ENCODE results near the gene FHOD3. TPM values are rescaled to one million over a fixed set of nuclear protein-coding genes. Genes with fewer than 3 reads are reported as not detected.

FHOD3 gene
- total and polyA plus RNA-seq, 9 of the 15 experiments (the other 6 are each of a cell fraction or from before 2014, with no cell fraction given): 0.11 TPM; not detected in 8

DNA sequence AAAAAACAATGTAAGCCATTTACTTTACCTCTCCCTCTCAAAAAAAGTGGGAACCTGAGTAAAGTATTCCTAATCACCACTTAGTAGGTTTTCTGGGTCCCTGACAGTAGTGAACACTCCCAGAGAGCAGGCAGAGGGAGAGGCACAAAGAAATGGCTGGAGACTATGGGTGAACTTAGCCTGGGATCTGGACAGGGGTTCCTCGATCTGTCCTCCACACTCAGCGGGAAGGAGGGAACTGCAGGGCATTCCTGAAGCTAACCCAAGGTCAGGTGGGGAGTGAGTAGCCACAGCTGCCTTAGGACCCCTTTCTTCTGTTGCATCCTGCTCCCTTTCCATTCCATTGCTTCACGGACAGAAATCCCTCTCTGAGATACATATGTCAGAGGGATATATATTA, 375.9 kb downstream of the FHOD3 start:
- Histone ChIP-seq H3K27me3 (ENCODE audit: control insufficient read depth in 2 of 2, insufficient read depth in 2 of 2, low read length in 2 of 2) (no peaks in the 10 kb centered on the region), H3K9me3 (replicated peaks; ENCODE audit: control insufficient read depth, insufficient read depth, low read depth, low read length) (no peaks in the 10 kb centered on the region), H3K79me2 (ENCODE audit: control insufficient read depth, insufficient read depth, low read length) (no peaks in the 10 kb centered on the region), H3K4me1 (replicated peaks in 1 of 2; ENCODE audit: control insufficient read depth in 2 of 2, insufficient read depth in 2 of 2, low read length in 2 of 2) (no peaks in the 10 kb centered on the region), H2AFZ (ENCODE audit: low read depth, low read length) (no peak overlapping the region), H3K27ac (ENCODE audit: extremely low read depth, low read depth, low read length) (no peak overlapping the region), H3K4me3 (no peak overlapping the region), H3K9ac (ENCODE audit: insufficient read depth in 1 of 2, low read depth in 2 of 2, low read length in 2 of 2) (no peak overlapping the region), H3K36me3 (ENCODE audit: control insufficient read depth, insufficient read depth, low read length) (no peaks in the 10 kb centered on the region), H4K20me1 (replicated peaks; ENCODE audit: control insufficient read depth, insufficient read depth, low read length) (no peaks in the 10 kb centered on the region), H3K9me1 (ENCODE audit: control insufficient read depth, insufficient read depth, low read length) (no peaks in the 10 kb centered on the region), H3K4me2 (ENCODE audit: insufficient read depth, low read length) (no peak overlapping the region)
- intact Hi-C loops (cut with micrococcal nuclease) (no loop called here), in situ Hi-C loops (cut with MboI) (no loop called here)
- BruUV-seq (replicated peaks): no TSS peak
- POLR2A ChIA-PET: no interaction called here
- CTCF ChIA-PET (ENCODE audit: low intra/inter-chr PET ratio): no interaction called here
- DNase-seq (ENCODE audit: extremely low read depth in 1 of 4, low spot score in 3 of 4): no peak
- no peak for FAIRE-seq
- TF ChIP-seq ZNF146 (CRISPR knock-in tag; IDR thresholded peaks at IDR 0.05; ENCODE audit: unreplicated experiment) (no peak), FOXA1 (IDR thresholded peaks at IDR 0.05; ENCODE audit: borderline replicate concordance) (no peak), PRMT5 (CRISPR knock-in tag; IDR thresholded peaks at IDR 0.05) (no peak), KDM4B (IDR thresholded peaks at IDR 0.05; ENCODE audit: borderline replicate concordance in 2 of 2, low read depth in 1 of 2) (no peak), ZEB2 (IDR thresholded peaks at IDR 0.05) (no peak), NFATC3 (IDR thresholded peaks at IDR 0.05) (no peak), FIP1L1 (IDR thresholded peaks at IDR 0.05; ENCODE audit: low read depth, low read length, poor library complexity, severe bottlenecking) (no peak), CHD4 (IDR thresholded peaks at IDR 0.05; ENCODE audit: insufficient read depth, insufficient replicate concordance, low read depth, low read length, poor library complexity, severe bottlenecking) (no peak), SAFB2 (IDR thresholded peaks at IDR 0.05; ENCODE audit: borderline replicate concordance, low read depth, low read length, severe bottlenecking) (no peak), ZNF121 (CRISPR knock-in tag; conservative IDR thresholded peaks at IDR 0.05) (no peak), CCNT2 (IDR thresholded peaks at IDR 0.05; ENCODE audit: borderline replicate concordance, extremely low read depth, insufficient read length, low read depth, low read length) (no peak)
- peak; percentile 32; the same call in 2 of the 3 replicates for ATAC-seq
- 0% methylated on average over 3 of the region's 3 CpGs for WGBS (ENCODE audit: insufficient coverage, low coverage, missing lambda C conversion rate)

All from K562 (cell line).